Measurements from ENCODE around the gene MX2. TPM values are rescaled to one million over a fixed set of nuclear protein-coding genes. Genes with fewer than 3 reads are reported as not detected.
A peak's percentile ranks its signal among the peaks of the same experiment; 100 is the strongest.

Gene MX2
- total RNA-seq, 2 donors from 2014 or later: 3.8 TPM

GRCh38 chr21:41425954-41426675 lies 64.3 kb downstream of the MX2 start, which contains the start of gene MX1:
TSS of gene MX1 (plus strand) at chr21:41426239. CDS start at chr21:41432071, 5,832 bp downstream.
- intact Hi-C loops (cut with DNase I, micrococcal nuclease): no loop called here
- ATAC-seq (peak; percentile 96), DNase-seq (peak; percentile 90 to 94)

- ATAC-seq: peak; percentile 42
- intact Hi-C loops (cut with DNase I, micrococcal nuclease): no loop called here
- peak in 1 of 2 donors; percentile 41 for DNase-seq
Observed at GRCh38 chr21:41426676-41427404, 65.0 kb downstream of the MX2 start.

GRCh38 chr21:41427556-41427955 lies 65.7 kb downstream of the MX2 start:
- intact Hi-C loops (cut with DNase I, micrococcal nuclease): no loop called here
- DNase-seq (no peak), ATAC-seq (no peak)

GRCh38 chr21:41428311-41428710 lies 66.5 kb downstream of the MX2 start:
- intact Hi-C loops (cut with DNase I, micrococcal nuclease): no loop called here
- ATAC-seq (no peak), DNase-seq (no peak)

GRCh38 chr21:41428847-41429246 lies 67.0 kb downstream of the MX2 start:
- ATAC-seq (no peak), DNase-seq (no peak)
- intact Hi-C loops (cut with DNase I, micrococcal nuclease): no loop called here

GRCh38 chr21:41429305-41429704 lies 67.5 kb downstream of the MX2 start:
- intact Hi-C loops (cut with DNase I, micrococcal nuclease): no loop called here
- DNase-seq (no peak), ATAC-seq (no peak)

GRCh38 chr21:41429925-41430491 lies 68.2 kb downstream of the MX2 start:
- DNase-seq (no peak), ATAC-seq (no peak)
- intact Hi-C loops (cut with DNase I, micrococcal nuclease): no loop called here

- DNase-seq: peak in 1 of 2 donors; percentile 30
- ATAC-seq: peak; percentile 67
- intact Hi-C loops (cut with DNase I, micrococcal nuclease): no loop called here
Observed at GRCh38 chr21:41431788-41432548, 70.1 kb downstream of the MX2 start.

GRCh38 chr21:41432562-41433460 lies 71.0 kb downstream of the MX2 start:
- ATAC-seq (peak; percentile 92), DNase-seq (peak in 1 of 2 donors; percentile 29)
- intact Hi-C loops (cut with DNase I, micrococcal nuclease): no loop called here

- ATAC-seq: peak; percentile 64
- DNase-seq: no peak
- intact Hi-C loops (cut with DNase I, micrococcal nuclease): no loop called here
Observed at GRCh38 chr21:41433566-41433965, 71.7 kb downstream of the MX2 start.

GRCh38 chr21:41435706-41436105 lies 73.9 kb downstream of the MX2 start:
- intact Hi-C loops (cut with DNase I, micrococcal nuclease): no loop called here
- DNase-seq (no peak), ATAC-seq (no peak)

- DNase-seq: no peak
- no peak for ATAC-seq
- intact Hi-C loops (cut with DNase I, micrococcal nuclease): no loop called here
Observed at GRCh38 chr21:41437729-41438128, 75.9 kb downstream of the MX2 start.

- intact Hi-C loops (cut with DNase I, micrococcal nuclease): no loop called here
- DNase-seq: no peak
- ATAC-seq: no peak
Observed at GRCh38 chr21:41438425-41439113, 76.7 kb downstream of the MX2 start.

- DNase-seq: no peak
- no peak for ATAC-seq
- intact Hi-C loops (cut with DNase I, micrococcal nuclease): no loop called here
Observed at GRCh38 chr21:41439248-41439647, 77.4 kb downstream of the MX2 start.

- no peak for ATAC-seq
- DNase-seq: no peak
- intact Hi-C loops (cut with DNase I, micrococcal nuclease): no loop called here
Observed at GRCh38 chr21:41441546-41441945, 79.7 kb downstream of the MX2 start.

- no peak for DNase-seq
- no peak for ATAC-seq
- intact Hi-C loops (cut with DNase I, micrococcal nuclease): no loop called here
Observed at GRCh38 chr21:41442481-41443186, 80.8 kb downstream of the MX2 start.

GRCh38 chr21:41443562-41443961 lies 81.7 kb downstream of the MX2 start:
- DNase-seq (no peak), ATAC-seq (no peak)
- intact Hi-C loops (cut with DNase I, micrococcal nuclease): no loop called here

Measured in left colon (tissue), 2 donors.